Left cardiac atrium (tissue), 4 donors: ENCODE results near the gene DIAPH1. TPM values are rescaled to one million over a fixed set of nuclear protein-coding genes. Genes with fewer than 3 reads are reported as not detected.

Source experiments
- ATAC-seq, 2 donors: fragments of 200-7000 bp; cut with Tn5 transposase; one replicate each; pipeline ENCODE4 v1.9.1; 2020; ENCODE audit warnings: mild to moderate bottlenecking in 2 of 2, moderate library complexity in 2 of 2
- DNase-seq: peaks from one replicate; pipeline ENCODE4 v3.0.0-alpha.2; 2020
- intact Hi-C, 2 donors: fragments of 100-400 bp; cut with DNase I; formaldehyde crosslinking; loops; one replicate each; pipeline versions ENCODE4 v1.14.1 to v1.15.1; 2022 to 2023
- total RNA-seq, 2 donors: library from RNA; stranded (reverse); fragmentation: NEBNext Ultra II Directional; extraction: Animal tissue kit (Norgen Biotek cat#: 25700); gene quantifications; one replicate each; pipeline ENCODE4 v1.2.1, GENCODE V29; 2021
- donor health status: DM: no; HTN: yes; CAD: no.
- donor health status: DM: no; HTN: yes; CAD: no; lungs with severe emphysema.
- donor health status: DM: yes; HTN: yes; CAD: no.
- donor health status: Dilated cardiomyopathy.

DIAPH1 gene
- total RNA-seq, 2 donors from 2014 or later: 25.9 to 39.4 TPM

DNA sequence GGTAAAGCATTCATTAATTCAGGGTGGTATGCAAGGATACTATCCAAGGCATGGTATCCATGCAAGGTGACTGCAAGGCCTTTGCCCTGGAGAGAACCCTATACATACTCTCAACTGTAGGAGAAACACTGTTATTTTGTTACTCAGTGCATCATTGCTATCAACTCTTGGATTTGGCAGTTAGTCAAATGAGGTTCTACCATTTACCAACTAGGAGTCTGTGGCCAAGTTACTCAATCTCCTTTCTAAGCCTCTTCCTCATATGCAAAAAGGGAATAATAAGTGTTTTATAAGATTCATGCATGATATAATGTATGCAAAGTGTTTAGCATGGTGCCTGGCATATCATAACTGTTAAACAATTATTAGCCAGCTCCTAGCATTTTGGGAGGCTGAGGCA lies 139.0 kb downstream of the DIAPH1 start:
- ATAC-seq (no peak), DNase-seq (no peak)
- intact Hi-C loops: loop anchor here in 1 of 2 donors (5.0 kb wide), 1 partner anchor 43 kb away; no protein-coding TSS in a partner anchor

- intact Hi-C loops: loop anchor here in 1 of 2 donors (5.0 kb wide), 1 partner anchor 44 kb away; no protein-coding TSS in a partner anchor
- no peak for DNase-seq
- no peak for ATAC-seq
These were observed 140.4 kb downstream of the DIAPH1 start for GRCh38 chr5:141478321-141478945.

DNA sequence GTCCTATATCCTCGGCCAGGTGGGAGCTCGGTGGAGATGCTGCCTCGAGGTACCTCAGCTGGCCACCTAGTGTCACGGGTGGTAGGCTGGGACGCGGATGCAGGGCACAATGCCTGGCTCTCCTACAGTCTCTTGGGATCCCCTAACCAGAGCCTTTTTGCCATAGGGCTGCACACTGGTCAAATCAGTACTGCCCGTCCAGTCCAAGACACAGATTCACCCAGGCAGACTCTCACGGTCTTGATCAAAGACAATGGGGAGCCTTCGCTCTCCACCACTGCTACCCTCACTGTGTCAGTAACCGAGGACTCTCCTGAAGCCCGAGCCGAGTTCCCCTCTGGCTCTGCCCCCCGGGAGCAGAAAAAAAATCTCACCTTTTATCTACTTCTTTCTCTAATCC lies 141.0 kb downstream of the DIAPH1 start:
- DNase-seq (no peak), ATAC-seq (no peak)
- intact Hi-C loops: loop anchor here in 1 of 2 donors (2.0 to 5.0 kb wide), 2 partner anchors 44 to 45 kb away; no protein-coding TSS in a partner anchor

- ATAC-seq: no peak
- no peak for DNase-seq
- intact Hi-C loops: loop anchor here in 1 of 2 donors (2.0 to 5.0 kb wide), 2 partner anchors 44 to 45 kb away; no protein-coding TSS in a partner anchor
These were observed 141.7 kb downstream of the DIAPH1 start for GRCh38 chr5:141477044-141477575.

- ATAC-seq: peak; percentile 62 to 77
- intact Hi-C loops: loop anchor here in 1 of 2 donors (2.0 to 5.0 kb wide), 2 partner anchors 44 to 46 kb away; no protein-coding TSS in a partner anchor
- DNase-seq: peak; percentile 75
These were observed 142.5 kb downstream of the DIAPH1 start for GRCh38 chr5:141476132-141476911.

DNA sequence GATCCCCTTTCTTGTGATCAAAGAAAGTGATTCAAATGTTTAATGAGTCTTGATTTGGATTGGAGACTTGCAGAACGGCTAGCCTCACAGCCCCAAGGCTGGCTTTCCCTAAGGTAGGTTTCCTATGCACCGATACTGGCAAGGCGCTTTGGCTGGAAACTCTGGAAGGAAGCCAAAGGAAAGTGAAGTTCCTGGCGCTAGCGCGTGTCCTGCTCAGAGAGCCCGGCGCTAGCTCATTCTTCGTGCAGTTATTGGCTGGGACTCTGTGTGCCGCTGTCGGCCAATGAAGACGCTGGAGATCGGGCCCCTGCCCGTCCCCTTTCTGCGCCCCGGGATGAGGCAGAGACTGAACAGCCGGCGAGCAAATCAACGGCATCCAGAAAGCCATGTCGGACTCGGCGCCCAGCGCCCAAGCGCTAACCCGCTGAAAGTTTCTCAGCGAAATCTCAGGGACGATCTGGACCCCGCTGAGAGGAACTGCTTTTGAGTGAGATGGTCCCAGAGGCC lies 143.1 kb downstream of the DIAPH1 start, which contains the start of gene PCDHGC3:
PCDHGC3 (plus strand) TSS at position 342 of the 507 bp plus-strand sequence; CDS start at position 493, 151 bp downstream.
- ATAC-seq (peak; percentile 99), DNase-seq (peak; percentile 94)
- intact Hi-C loops: loop anchor here in 1 of 2 donors (2.0 to 5.0 kb wide), 2 partner anchors 43 to 47 kb away; no protein-coding TSS in a partner anchor

GRCh38 chr5:141465351-141465750 lies 153.4 kb downstream of the DIAPH1 start:
- intact Hi-C loops: no loop called here
- no peak for DNase-seq
- ATAC-seq: no peak

Other genes starting within 250 kb of the DIAPH1 start
- 1 to 10 TPM; 3.9 to 4.6 TPM for gene PCDHGB3, start 248.8 kb downstream of the DIAPH1 start, total RNA-seq
- gene PCDHGA6, start 245.1 kb downstream of the DIAPH1 start, total RNA-seq: 1 to 10 TPM; 3.7 to 4.4 TPM
- gene PCDHGA7, start 236.3 kb downstream of the DIAPH1 start, total RNA-seq: 1 to 10 TPM; 3.2 to 3.5 TPM
- 1 to 10 TPM; 4.4 to 4.5 TPM for gene PCDHGB4, start 231.3 kb downstream of the DIAPH1 start, total RNA-seq
- gene PCDHGA8, start 226.4 kb downstream of the DIAPH1 start, total RNA-seq: 1 to 10 TPM; 2.9 to 3.7 TPM
- gene PCDHGB5, start 221.1 kb downstream of the DIAPH1 start, total RNA-seq: 1 to 10 TPM; 6.4 to 7.7 TPM
- gene PCDHGA9, start 216.2 kb downstream of the DIAPH1 start, total RNA-seq: 1 to 10 TPM; 3.6 to 4.0 TPM
- 1 to 10 TPM; 4.9 to 5.2 TPM for gene PCDHGB6, start 211.0 kb downstream of the DIAPH1 start, total RNA-seq
- 1 to 10 TPM; 3.3 to 4.6 TPM for gene PCDHGA10, start 206.0 kb downstream of the DIAPH1 start, total RNA-seq
- gene PCDHGB7, start 201.3 kb downstream of the DIAPH1 start, total RNA-seq: 1 to 10 TPM; 7.6 to 8.8 TPM
- 1 to 10 TPM; 3.2 to 3.5 TPM for gene PCDHGA11, start 197.9 kb downstream of the DIAPH1 start, total RNA-seq
- 1 to 10 TPM; 4.5 to 6.5 TPM for gene PCDHGA12, start 188.5 kb downstream of the DIAPH1 start, total RNA-seq
- 10 to 100 TPM; 33.7 to 39.1 TPM for gene PCDHGC3, start 143.0 kb downstream of the DIAPH1 start, total RNA-seq
- 1 to 10 TPM; 1.4 to 1.7 TPM for gene PCDHGC4, start 134.0 kb downstream of the DIAPH1 start, total RNA-seq
- 1 to 10 TPM in 1 of 2 donors, under 1 TPM in 1; 0.97 to 1.7 TPM for gene PCDHGC5, start 129.9 kb downstream of the DIAPH1 start, total RNA-seq
- gene HDAC3, start 17.8 kb upstream of the DIAPH1 start, total RNA-seq: 10 to 100 TPM; 21.1 to 29.8 TPM
- gene RELL2, start 18.0 kb upstream of the DIAPH1 start, total RNA-seq: 1 to 10 TPM; 1.4 to 1.6 TPM
- gene FCHSD1, start 32.4 kb upstream of the DIAPH1 start, total RNA-seq: 1 to 10 TPM; 6.1 to 7.3 TPM
- gene ARAP3, start 63.2 kb upstream of the DIAPH1 start, total RNA-seq: 10 to 100 TPM; 10.1 to 18.7 TPM